Endothelial cell of umbilical vein (primary cell): ENCODE measurements around the gene STK38.

Experiments
- CTCF ChIP-seq, 2 donors: IDR thresholded peaks; 1 replicate in 1 of 2; 2 replicates in 1 of 2; pipeline ENCODE4 v1.5.1; 2011; ENCODE audit warnings: low read length in 2 of 2, mild to moderate bottlenecking in 2 of 2, moderate library complexity in 2 of 2, control low read depth in 1 of 2, inconsistent platforms in 1 of 2, low read depth in 1 of 2; ENCODE audit not compliant: insufficient read depth in 1 of 2; ENCODE audit errors: extremely low read depth in 1 of 2
- EZH2 ChIP-seq: IDR thresholded peaks from 2 replicates; pipeline ENCODE4 v1.6.1; 2012; ENCODE audit warnings: borderline replicate concordance, low read depth, mild to moderate bottlenecking, moderate library complexity, low read length, inconsistent platforms; ENCODE audit not compliant: severe bottlenecking
- FOS ChIP-seq: IDR thresholded peaks from 2 replicates; pipeline ENCODE4 v1.6.1; 2011; ENCODE audit warnings: mild to moderate bottlenecking, low read length, moderate library complexity, borderline replicate concordance; ENCODE audit not compliant: insufficient read depth
- JUN ChIP-seq: IDR thresholded peaks from 2 replicates; pipeline ENCODE4 v1.6.1; 2011; ENCODE audit warnings: borderline replicate concordance, low read depth; ENCODE audit not compliant: insufficient read length, insufficient read depth
- POLR2A ChIP-seq: IDR thresholded peaks from 2 replicates; pipeline ENCODE4 v1.6.1; 2012; ENCODE audit warnings: low read depth, mild to moderate bottlenecking, control low read depth, low read length
- POLR2AphosphoS5 ChIP-seq: IDR thresholded peaks from 2 replicates; pipeline ENCODE4 v1.6.1; 2012; ENCODE audit warnings: low read depth, mild to moderate bottlenecking, control low read depth, low read length, moderate library complexity; ENCODE audit not compliant: insufficient read depth

GRCh38 chr6:36525346-36525745 is 21.9 kb downstream of the STK38 start:
- TF ChIP-seq CTCF (IDR thresholded peaks at IDR 0.05; ENCODE audit: extremely low read depth in 1 of 2, insufficient read depth in 1 of 2, low read depth in 1 of 2, low read length in 2 of 2) (no peak), JUN (no peak), FOS (no peak), EZH2 (no peak), POLR2A (no peak), POLR2AphosphoS5 (no peak)
